Superior temporal gyrus (tissue), 1 donor: ENCODE measurements around the gene TPO.
A peak's percentile ranks its signal among the peaks of the same experiment; 100 is the strongest.
"Not testable (repeated sequence)": the region's sequence is repeated elsewhere in the genome, so short reads cannot be mapped to it uniquely, and the experiment has no call there.

Experiments
- DNase-seq: peaks from one replicate; pipeline ENCODE4 v3.0.0-alpha.2; 2016; ENCODE audit errors: extremely low spot score

Gene TPO

GRCh38 chr2:1413156-1413710 is at the start of gene TPO:
Gene TPO (plus strand): TSS chr2:1413463. CDS start chr2:1414409, 946 bp downstream.
- no peak for DNase-seq

GRCh38 chr2:1366546-1367134 is 46.6 kb upstream of the TPO start:
- peak; percentile 90 for DNase-seq

GRCh38 chr2:1367601-1368000 is 45.7 kb upstream of the TPO start:
- no peak for DNase-seq

- no peak for DNase-seq
These were observed 43.4 kb upstream of the TPO start for GRCh38 chr2:1369905-1370304.

- DNase-seq: peak; percentile 42
These were observed 42.8 kb upstream of the TPO start for GRCh38 chr2:1370461-1370860.

DNA sequence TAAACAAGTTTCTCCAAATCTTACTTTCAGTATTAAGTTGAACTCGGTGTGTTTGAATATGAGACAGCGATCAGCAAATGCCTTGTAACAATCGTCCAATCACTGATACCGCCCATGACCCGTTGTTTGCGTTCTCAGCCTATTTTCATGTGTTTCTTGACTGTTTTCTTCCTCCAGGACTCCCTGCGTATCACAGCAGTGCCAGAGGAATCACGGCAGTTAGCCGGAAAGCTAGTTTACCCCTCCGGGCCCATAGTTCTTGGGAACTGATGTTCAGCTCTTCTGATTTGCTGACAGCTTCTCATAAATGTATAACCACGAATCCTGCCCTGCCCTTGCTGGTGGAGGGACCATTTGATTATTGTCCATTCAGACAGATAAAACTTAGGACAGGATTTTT is 42.2 kb upstream of the TPO start:
- no peak for DNase-seq

DNA sequence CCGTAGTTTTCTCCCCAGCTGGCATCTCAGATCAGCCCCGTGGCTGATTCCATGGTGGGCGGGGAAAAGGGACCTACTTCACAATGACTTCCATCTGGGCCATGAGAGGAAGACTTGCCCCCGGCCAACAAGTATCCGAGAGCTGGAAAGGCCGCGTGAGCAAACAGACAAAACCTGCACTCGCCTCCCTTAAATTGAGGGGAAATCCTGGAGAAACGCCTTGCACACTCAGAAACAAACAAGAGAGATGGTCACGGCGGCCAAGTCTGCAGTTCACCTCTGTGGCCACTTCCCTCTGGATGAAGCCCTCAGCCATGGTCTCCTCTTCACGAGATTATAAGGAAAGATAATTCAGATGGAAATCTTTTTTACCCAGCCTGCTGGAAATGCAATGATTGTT is 39.4 kb upstream of the TPO start:
- DNase-seq: no peak

- DNase-seq: no peak
These were observed 39.0 kb upstream of the TPO start for GRCh38 chr2:1374287-1374686.

- DNase-seq: no peak
These were observed 37.5 kb upstream of the TPO start for GRCh38 chr2:1375794-1376193.

GRCh38 chr2:1377473-1377872 is 35.8 kb upstream of the TPO start:
- DNase-seq: no peak

GRCh38 chr2:1378456-1379150 is 34.7 kb upstream of the TPO start:
- DNase-seq: no peak

GRCh38 chr2:1381644-1382043 is 31.6 kb upstream of the TPO start:
- no peak for DNase-seq

- DNase-seq: not testable (repeated sequence)
These were observed 25.1 kb upstream of the TPO start for GRCh38 chr2:1387954-1388725.

DNA sequence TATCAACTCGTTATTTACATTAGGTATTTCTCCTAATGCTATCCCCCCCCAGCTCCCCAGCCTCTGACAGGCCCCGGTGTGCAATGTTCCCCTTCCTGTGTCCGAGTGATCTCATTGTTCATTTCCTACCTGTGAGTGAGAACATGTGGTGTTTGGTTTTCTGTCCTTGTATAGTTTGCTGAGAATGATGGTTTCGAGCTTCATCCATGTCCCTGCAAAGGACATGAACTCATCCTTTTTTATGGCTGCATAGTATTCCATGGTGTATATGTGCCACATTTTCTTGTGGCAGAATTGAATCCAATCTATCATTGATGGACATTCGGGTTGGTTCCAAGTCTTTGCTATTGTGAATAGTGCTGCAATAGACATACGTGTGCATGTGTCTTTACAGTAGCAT is 23.1 kb upstream of the TPO start:
- DNase-seq: not testable (repeated sequence)

DNA sequence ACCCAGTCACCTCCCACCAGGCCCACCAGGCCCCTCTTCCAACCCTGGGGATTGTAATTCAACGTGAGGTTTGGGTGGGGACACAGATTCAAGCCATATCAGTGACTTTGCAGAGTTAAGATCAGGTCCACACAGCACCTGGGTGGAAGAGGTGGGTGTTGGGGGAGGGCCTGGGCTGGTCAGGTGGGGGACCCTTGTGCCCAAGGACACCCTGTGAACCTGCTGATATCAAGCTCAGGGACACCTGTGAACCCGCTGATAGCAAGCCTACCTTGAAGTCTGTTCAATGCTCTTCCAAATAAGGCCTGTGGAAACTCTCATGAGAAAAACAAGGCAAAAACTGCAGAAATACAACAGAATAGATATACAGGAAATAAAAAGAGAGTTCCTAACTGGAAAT is 19.9 kb upstream of the TPO start:
- no peak for DNase-seq

DNA sequence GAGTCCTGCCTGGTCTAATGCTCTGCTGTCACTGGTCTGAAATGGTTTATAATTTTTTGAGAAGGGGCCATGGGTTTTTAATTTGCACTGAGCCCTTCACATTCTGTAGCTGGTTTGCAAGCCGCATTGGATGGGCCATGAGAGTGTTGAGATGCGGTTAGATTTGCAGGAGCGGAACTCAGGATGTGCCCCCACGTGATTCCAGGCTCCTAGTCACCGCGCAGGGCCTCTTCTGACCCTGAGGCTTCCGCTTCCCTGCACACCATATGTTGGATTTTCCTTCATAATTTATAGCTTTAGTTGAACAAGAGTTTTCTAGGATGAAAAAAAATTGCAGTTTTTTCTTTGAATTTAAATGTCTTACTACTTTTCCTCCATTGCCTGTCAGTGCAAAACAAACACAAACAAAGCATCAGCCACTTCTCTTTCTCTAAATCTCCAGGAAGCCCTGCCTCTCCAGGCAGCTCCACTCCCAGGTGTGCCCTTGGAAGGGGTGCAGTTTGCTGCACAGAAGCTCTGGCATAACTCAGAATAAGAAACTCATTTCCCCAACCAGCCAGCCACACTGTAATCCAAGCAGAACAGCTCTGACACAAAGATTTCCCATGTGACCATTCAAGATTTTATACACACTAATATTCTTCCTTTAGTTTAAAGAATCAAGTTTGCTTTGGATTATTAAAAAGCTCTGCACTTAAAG is 18.4 kb upstream of the TPO start:
- no peak for DNase-seq

DNA sequence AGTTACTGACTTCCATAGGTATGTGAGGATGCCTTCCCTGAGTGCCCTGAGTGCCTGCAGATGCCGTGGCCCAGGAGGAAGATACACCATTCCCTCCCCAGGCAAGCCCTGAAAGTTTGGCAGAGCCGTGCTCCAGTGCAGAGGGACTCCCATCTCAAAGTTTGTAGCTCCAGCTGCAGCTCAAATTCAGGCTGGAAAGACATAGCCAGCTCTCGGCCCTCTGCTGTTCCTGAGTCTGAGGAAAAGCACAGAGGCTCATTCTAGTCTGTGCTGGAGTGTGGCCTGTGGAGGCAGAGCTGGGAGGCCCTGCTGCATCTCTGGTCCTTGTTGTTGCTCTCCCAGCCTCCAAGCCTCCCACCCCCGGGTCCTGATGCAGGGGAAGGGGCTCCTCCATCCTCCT is 15.9 kb upstream of the TPO start:
- DNase-seq: no peak

DNA sequence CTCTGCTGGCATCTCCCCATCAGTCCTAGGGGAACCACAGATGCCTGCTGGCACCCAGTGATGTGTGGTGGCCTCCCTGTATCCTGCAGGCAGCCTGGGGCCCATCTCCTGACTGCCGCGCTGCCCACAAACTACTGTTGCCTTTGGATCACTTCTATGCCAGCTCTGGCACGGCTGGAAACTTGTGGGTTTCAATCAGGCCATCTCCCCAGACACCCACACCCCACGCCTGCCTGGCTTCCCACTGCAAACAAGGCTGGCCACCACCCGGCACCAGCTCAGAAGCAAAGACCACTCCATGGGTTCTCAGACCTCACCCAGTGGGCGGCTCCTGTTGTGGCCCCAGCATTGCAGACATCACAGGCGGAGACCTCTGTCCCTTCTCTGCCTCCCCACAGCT is 15.1 kb upstream of the TPO start:
- no peak for DNase-seq

GRCh38 chr2:1400943-1401735 is 12.1 kb upstream of the TPO start:
- no peak for DNase-seq

DNA sequence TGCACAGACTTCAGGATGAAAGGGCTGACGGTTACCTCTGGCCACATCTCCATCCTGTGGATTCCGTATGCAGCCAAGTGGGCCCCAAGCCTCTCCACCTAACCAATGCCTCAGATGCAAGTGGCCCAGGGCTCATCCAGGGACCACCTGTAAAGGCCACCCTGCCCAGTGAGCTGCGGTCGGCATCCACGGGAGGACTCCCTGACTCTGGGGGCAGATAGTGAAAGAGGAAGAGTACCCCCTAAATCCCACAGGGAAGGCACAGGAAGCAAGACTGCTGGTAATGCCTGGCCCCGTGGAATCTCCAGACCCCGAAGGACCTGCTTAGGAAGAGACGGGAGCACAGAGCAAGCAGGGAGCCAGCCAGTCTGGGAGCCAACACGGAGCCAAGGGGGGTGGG is 11.2 kb upstream of the TPO start:
- DNase-seq: no peak

DNA sequence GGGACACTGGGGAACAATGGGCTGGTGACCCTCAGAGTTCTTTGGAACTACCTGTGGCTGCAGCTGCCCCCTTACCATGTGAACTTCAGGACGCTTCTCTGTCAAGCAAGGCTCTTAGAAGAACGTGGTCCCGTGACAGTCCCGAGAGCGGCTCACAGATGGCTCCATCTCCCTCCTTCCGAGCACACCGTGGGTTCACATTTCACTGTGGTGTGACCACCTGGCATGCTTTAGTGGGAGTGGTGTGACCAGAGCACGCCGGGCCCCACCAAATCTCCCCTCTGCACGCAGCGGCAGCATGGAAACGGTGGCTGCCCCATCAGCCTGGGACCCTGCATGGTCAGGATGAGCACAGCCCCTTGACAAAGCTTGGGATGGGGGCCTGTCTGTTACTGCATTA is 9.7 kb upstream of the TPO start:
- no peak for DNase-seq
